ENCODE data around the gene RNF111.
"Not testable (repeated sequence)": the region's sequence is repeated elsewhere in the genome, so short reads cannot be mapped to it uniquely, and the experiment has no call there.

Gene RNF111

GRCh38 chr15:59138243-59138642, 150.8 kb downstream of the RNF111 start:
- peak; percentile 58 to 75 (median 64) for DNase-seq

- no peak for DNase-seq
Measured at GRCh38 chr15:59140422-59141226, 153.2 kb downstream of the RNF111 start.

GRCh38 chr15:59143281-59143680, 155.8 kb downstream of the RNF111 start:
- DNase-seq, result no peak

- not testable (repeated sequence) for DNase-seq
Measured at GRCh38 chr15:59144594-59144993, 157.1 kb downstream of the RNF111 start.
